GM19468 (cell line): ENCODE results near the gene SPATA31D1.
"Not testable (repeated sequence)": the region's sequence is repeated elsewhere in the genome, so short reads cannot be mapped to it uniquely, and the experiment has no call there.

ENCODE experiments used
- ATAC-seq: cut with Tn5 transposase; IDR thresholded peaks from one replicate; pipeline ENCODE4 v1.9.1; 2021; ENCODE audit warnings: mild to moderate bottlenecking, moderate library complexity, moderate number of reproducible peaks; ENCODE audit not compliant: unreplicated experiment; ENCODE audit errors: extremely low read depth

The SPATA31D1 gene

DNA sequence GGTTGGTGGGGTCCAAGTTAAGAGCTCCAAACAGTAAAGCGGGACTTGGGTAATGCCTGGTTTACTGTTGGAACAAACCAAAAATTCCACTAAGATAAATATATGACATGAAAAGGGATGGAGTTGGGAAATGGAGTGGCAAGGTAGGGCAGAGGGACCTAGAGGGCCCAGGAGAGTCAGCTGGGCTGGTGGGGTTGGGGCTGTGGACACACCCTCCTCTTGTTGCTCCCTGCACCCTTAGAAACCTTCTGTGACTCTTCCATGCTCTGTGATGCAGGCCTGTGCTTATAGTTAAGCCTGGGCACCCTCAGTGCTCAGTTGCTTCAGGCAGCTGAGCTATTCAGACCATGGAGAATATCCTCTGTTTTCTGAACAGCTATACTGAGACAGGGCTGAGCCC lies at the start of gene SPATA31D1:
SPATA31D1 (plus strand) TSS at position 301 of the 400 bp plus-strand sequence; CDS start at position 348, 47 bp downstream.
- not testable (repeated sequence) for ATAC-seq

DNA sequence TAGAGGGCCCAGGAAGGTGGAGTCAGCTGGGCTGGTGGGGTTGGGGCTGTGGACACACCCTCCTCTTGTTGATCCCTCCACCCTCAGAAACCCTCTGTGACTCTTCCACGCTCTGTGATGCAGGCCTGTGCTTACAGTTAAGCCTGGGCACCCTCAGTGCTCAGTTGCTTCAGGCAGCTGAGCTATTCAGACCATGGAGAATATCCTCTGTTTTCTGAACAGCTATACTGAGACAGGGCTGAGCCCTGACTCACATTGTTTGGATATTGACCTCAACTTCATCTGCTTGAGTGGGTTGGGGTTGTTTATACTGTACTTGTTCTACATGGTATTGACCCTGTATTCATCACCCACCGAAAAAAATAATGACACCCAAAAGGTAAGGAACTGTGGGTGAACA lies 45.2 kb upstream of the SPATA31D1 start, which contains the start of gene SPATA31D3:
SPATA31D3 (plus strand) TSS at position 108 of the 400 bp plus-strand sequence; CDS start at position 194, 86 bp downstream.
- not testable (repeated sequence) for ATAC-seq

GRCh38 chr9:81948650-81949049 lies 39.9 kb upstream of the SPATA31D1 start:
- ATAC-seq: not testable (repeated sequence)

DNA sequence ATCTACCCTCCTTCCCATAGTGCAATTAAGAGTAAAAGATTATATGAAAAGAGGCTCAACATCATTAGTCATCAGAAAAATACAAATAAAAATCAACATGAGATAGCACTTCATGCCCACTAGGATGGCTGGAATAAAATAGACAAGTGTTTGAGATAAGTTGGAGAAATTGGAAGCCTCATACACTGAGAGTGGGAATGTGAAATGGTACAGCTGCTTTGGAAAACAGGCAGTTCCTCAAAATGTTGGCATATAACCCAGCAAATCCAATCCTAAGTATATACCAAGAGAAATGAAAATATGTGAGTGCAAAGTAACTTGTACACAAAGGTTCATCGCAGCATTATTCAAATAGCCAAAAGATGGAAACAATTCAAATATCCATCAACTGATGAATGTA lies 35.5 kb upstream of the SPATA31D1 start:
- ATAC-seq: no peak

DNA sequence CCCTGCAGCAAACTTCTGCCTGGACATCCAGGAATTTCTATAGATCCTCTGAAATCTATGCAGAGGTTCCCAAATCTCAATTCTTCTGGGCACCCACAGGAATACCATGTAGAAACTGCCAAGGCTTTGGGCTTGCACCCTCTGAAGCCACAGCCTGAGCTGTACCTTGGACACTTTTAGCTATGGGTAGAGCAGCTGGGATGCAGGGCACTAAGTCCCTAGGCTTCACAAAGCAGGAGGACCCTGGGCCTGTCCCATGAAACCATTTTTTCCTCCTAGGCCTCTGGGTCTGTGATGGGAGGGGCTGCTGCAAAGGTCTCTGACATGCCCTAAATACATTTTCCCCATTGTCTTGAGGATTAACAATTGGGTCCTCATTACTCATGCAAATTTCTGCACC lies 32.9 kb upstream of the SPATA31D1 start:
- ATAC-seq: no peak

DNA sequence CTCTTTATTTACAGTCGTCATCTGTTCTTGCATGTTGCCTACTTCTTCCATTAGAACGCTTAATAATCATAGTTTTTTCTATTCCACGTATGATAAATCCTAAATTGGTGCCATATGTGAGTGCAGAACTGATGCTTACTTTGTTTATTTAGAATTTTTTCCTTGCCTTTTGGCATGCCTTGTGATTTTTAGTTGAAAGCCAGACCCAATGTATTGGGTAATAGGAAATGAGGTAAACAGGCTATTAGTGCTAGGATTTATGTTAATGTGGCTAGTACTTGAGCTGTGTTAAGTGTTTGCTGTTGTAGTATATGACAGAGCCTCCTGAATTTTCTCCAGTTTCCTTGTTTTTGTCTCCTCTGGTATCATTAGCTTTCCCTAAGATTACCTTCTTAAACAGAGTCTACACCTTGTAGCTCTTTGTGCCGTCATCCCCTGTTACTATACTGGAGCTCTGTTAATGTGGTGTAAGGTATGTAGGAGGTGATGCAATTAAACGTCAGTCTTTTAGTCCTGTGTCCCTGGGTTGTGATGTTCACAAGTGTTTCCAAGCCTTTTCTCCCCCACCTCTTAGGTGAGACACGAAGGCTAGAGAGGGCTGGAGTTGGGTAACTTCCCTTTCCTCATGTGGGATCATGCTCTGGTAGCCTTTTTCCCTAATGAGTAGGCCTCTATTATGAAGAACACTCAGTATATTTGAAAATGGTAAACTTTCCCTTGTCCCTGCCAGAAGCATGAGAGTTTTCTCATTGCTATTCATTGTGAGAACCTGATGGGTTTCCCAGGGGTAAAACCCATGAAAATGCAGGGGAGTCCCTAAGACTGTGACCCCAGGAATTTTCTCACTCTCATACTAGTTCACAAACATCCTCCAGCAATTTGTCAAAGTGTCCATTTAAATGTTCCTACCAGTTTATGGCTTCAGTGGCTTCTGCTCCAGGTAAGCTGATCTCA lies 24.1 kb upstream of the SPATA31D1 start:
- ATAC-seq: no peak

GRCh38 chr9:81968026-81968425 lies 20.5 kb upstream of the SPATA31D1 start:
- no peak for ATAC-seq

- ATAC-seq: no peak
Observed at GRCh38 chr9:81969971-81970370, 18.6 kb upstream of the SPATA31D1 start.

DNA sequence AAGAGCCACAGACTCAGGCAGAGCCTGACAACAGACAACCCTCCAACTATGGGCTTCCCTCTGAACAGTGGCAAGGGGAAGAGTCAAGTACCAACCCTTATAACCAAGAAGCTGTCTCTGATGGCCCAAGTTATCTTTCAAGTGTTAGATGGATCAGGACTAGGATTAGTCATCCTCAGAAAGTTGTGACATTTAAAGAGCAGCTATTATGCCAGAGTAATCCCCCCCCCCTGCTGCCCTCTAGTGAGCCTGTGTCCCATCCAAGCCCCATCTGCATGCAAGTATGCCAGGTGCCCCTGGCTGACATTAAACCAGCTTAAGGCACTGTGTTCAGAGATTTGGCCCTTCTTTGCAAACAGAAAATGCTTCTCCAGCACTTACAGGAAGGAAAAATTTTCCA lies 16.8 kb upstream of the SPATA31D1 start:
- no peak for ATAC-seq

DNA sequence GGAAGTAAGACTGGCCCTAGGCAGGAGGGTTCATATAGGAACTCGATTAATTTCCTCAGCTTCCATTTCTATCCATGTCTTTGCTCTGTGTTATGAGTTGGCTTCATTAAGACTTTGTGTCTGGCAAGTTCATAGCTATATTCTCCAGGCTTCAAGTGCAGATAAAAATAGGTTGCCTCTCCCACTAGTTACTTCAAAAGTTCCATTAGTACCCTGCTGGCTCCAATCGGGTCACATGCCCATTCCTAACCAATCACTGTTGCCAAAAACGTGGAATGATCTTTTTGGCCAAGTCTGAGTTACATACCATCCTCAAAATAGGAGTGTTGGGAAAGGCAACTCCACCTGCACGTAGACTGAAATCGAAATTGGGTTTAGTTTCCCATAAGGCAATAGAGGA lies 13.8 kb upstream of the SPATA31D1 start:
- ATAC-seq: no peak

- ATAC-seq: no peak
Observed at GRCh38 chr9:81976351-81976750, 12.2 kb upstream of the SPATA31D1 start.

- ATAC-seq: no peak
Observed at GRCh38 chr9:81979196-81979595, 9.4 kb upstream of the SPATA31D1 start.

- ATAC-seq: no peak
Observed at GRCh38 chr9:81980568-81980967, 8.0 kb upstream of the SPATA31D1 start.

DNA sequence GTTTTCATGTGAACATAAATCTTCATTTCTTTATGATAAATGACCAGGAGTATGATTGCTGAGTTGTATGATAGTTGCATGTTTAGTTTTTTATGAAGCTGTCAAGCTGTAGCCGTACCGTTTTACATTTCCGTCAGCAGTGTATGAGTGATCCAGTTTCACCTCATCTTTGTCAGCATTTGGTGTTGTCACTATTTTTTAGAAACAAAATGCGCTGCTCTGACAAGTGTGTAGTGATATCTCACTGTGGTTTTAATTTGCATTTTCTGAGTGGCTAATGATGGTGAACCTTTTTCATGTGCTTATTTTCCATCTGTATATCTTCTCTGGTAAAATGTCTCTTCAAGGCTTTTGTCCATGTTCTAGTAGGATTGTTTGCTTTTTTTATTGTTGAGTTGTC lies 6.7 kb upstream of the SPATA31D1 start:
- no peak for ATAC-seq

DNA sequence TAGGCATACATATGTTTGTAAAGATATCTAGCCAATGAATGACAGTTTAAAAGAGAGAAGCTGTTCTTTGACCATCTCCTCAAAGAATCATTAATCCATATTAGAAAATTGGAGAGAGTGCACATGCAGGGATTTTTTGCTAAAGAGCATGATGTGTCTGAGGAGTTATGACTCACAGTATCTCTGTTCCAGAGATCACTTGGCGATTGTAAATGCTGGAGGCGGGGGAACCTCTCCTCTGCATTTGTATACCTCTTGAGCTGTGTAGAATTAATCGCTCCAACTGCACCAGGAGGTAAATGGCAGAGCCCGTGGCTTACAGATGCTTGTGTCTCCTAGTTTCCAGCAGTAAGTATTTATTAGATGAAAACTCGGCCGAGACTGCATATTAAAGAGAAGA lies 3.6 kb upstream of the SPATA31D1 start:
- ATAC-seq: no peak

DNA sequence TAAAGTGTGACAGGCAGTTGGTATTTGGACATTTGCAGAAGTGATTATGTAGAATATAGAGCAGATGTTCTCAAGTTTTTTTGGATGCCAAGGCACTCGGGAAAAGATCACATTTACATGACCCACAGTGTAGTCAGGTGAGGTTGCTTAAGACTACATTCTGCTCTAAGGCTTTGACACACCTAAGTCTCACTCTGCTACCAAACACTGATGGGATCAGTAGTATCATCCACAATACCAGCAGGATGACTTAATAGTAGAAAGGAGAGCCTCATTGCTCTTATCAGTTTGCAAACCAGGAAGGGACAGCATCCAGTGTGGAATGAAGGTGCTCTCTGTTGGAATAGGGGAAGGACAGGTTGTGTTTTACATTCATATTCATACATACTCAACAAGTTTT lies 2.5 kb upstream of the SPATA31D1 start:
- no peak for ATAC-seq

GRCh38 chr9:81989700-81990099 lies 1.1 kb downstream of the SPATA31D1 start:
- no peak for ATAC-seq

- ATAC-seq: no peak
Observed at GRCh38 chr9:81993656-81994055, 5.1 kb downstream of the SPATA31D1 start.

GRCh38 chr9:81999806-82000205 lies 11.2 kb downstream of the SPATA31D1 start:
- no peak for ATAC-seq

GRCh38 chr9:82010711-82011110 lies 22.1 kb downstream of the SPATA31D1 start:
- no peak for ATAC-seq

DNA sequence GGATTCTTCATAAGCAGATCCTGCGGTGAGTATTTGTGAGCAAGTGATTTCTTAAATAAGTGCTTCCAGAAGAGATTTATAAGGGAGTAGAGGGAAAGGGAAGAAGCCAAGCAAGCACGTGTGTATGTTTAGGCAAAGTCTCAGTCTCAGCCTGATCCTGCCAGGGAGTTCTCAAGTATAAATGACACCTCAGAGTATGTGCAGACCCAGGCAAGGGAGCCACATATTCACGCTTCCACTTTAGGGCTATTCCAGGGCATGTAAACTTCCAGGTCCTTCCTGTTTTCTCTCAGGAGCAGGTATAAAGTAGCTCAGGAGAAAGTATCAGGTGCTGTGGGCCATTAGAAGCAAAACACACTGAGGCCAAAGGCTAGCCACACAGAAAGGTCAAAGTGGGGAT lies 22.6 kb downstream of the SPATA31D1 start:
- ATAC-seq: no peak

DNA sequence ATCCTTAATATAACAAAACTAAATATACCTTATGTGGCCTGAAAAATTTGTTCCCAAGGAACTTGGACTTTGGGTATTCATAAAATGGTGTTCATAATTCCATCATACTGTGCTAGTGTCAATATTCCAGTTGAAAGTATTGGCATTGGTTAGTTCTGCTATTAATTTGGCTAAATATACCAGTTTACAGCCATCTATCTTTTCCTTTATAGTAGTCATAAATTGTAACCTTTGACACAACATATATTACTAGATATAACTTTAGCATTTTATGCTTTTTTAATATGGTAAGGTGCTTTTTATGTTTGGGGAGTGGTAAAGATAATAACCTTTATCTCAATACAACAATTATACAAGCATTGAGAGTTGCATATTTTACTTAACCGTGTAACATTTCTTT lies 23.7 kb downstream of the SPATA31D1 start:
- no peak for ATAC-seq
